GM19438 (cell line): ENCODE results near the gene P2RX5.
A peak's percentile ranks its signal among the peaks of the same experiment; 100 is the strongest.

Experiments
- ATAC-seq: cut with Tn5 transposase; IDR thresholded peaks from one replicate; pipeline ENCODE4 v1.9.1; 2021; ENCODE audit warnings: low read depth; ENCODE audit not compliant: unreplicated experiment

The P2RX5 gene

GRCh38 chr17:3683054-3683511, 12.9 kb downstream of the P2RX5 start:
- no peak for ATAC-seq

GRCh38 chr17:3682033-3682432, 13.9 kb downstream of the P2RX5 start:
- no peak for ATAC-seq

- no peak for ATAC-seq
These were observed 14.4 kb downstream of the P2RX5 start for GRCh38 chr17:3681565-3681964.

- no peak for ATAC-seq
These were observed 14.9 kb downstream of the P2RX5 start for GRCh38 chr17:3681057-3681456.

- no peak for ATAC-seq
These were observed 16.3 kb downstream of the P2RX5 start for GRCh38 chr17:3679531-3680126.

- ATAC-seq = no peak
These were observed 17.0 kb downstream of the P2RX5 start for GRCh38 chr17:3678821-3679530.

- ATAC-seq = no peak
These were observed 17.7 kb downstream of the P2RX5 start for GRCh38 chr17:3678095-3678820.

GRCh38 chr17:3675886-3676285, 20.1 kb downstream of the P2RX5 start:
- no peak for ATAC-seq

- no peak for ATAC-seq
These were observed 23.4 kb downstream of the P2RX5 start for GRCh38 chr17:3672571-3672970.

GRCh38 chr17:3669548-3669947, 26.4 kb downstream of the P2RX5 start:
- ATAC-seq = no peak

- peak; percentile 6 for ATAC-seq
These were observed 26.9 kb downstream of the P2RX5 start for GRCh38 chr17:3669085-3669347.

GRCh38 chr17:3668279-3669084, 27.5 kb downstream of the P2RX5 start, which contains the start of the genes EMC6 and TAX1BP3:
EMC6 (plus strand) TSS chr17:3668812; CDS start chr17:3669147, 335 bp downstream.
TAX1BP3 (minus strand) TSS chr17:3668578; CDS start chr17:3668526, 52 bp downstream.
- ATAC-seq = peak; percentile 77

GRCh38 chr17:3667366-3668278, 28.3 kb downstream of the P2RX5 start:
- peak; percentile 18 for ATAC-seq

- ATAC-seq = no peak
These were observed 29.4 kb downstream of the P2RX5 start for GRCh38 chr17:3666516-3666915.

- ATAC-seq = no peak
These were observed 30.1 kb downstream of the P2RX5 start for GRCh38 chr17:3665834-3666233.

GRCh38 chr17:3663102-3664011, 32.6 kb downstream of the P2RX5 start:
- no peak for ATAC-seq

- no peak for ATAC-seq
These were observed 35.6 kb downstream of the P2RX5 start for GRCh38 chr17:3660311-3660891.

GRCh38 chr17:3659541-3660111, 36.3 kb downstream of the P2RX5 start:
- ATAC-seq = no peak
